K562 (cell line): Measurements from ENCODE around the gene SLC35G6. TPM values are rescaled to one million over a fixed set of nuclear protein-coding genes. Genes with fewer than 3 reads are reported as not detected.

ENCODE experiments used
- ATAC-seq: fragments of 200-7000 bp; cut with Tn5 transposase; 3 replicates; pipeline ENCODE4 v1.9.1; 2020; ENCODE audit warnings: moderate library complexity
- BruUV-seq: library from RNA; stranded (reverse); fragments of 400-500 nt; replicated peaks from 2 replicates; lab custom pipeline; 2021; lab: Mats Ljungman, UMichigan
- CTCF ChIA-PET: fragments of 300-600 bp; formaldehyde crosslinking; extraction: SDS; loops from one replicate; lab custom pipeline; 2021; ENCODE audit warnings: low intra/inter-chr PET ratio; lab: Yijun Ruan, JAX
- POLR2A ChIA-PET: fragments of 300-600, 350-650 bp; sonication (Branson Sonifier 250); formaldehyde crosslinking; extraction: SDS; loops from one replicate; lab custom pipeline; 2021; ENCODE audit warnings: antibody characterized with exemption, inconsistent platforms; lab: Yijun Ruan, JAX
- DNase-seq, 4 experiments: peaks; one replicate each; pipeline versions ENCODE4 v3.0.0 to v3.0.0-alpha.2; 2011 to 2018; ENCODE audit warnings: low spot score in 3 of 4, mixed read lengths in 3 of 4; ENCODE audit errors: extremely low read depth in 1 of 4
- FAIRE-seq: peaks from 2 replicates; lab custom pipeline; 2011; peaks lifted over from hg19 to GRCh38; lab: Jason Lieb, UNC
- H2AFZ ChIP-seq: 2 replicates; pipeline ENCODE4 v1.6.0; 2011; ENCODE audit warnings: low read depth, low read length, control low read depth, inconsistent platforms
- H3K27ac ChIP-seq: fragments of 200-600 bp; 3 replicates; pipeline ENCODE4 v1.8.0; 2011; ENCODE audit warnings: low read depth, mild to moderate bottlenecking, control low read depth, inconsistent platforms, low read length, moderate library complexity, mixed read lengths; ENCODE audit errors: extremely low read depth
- H3K27me3 ChIP-seq, 2 experiments: fragments of 300-600 bp in 1 of 2; 2 replicates in 1 of 2; 3 replicates in 1 of 2; pipeline versions ENCODE4 v1.6.0 to v1.8.0; 2011; ENCODE audit warnings: inconsistent platforms in 2 of 2, low read length in 2 of 2, mild to moderate bottlenecking in 1 of 2, mixed read lengths in 1 of 2, moderate library complexity in 1 of 2; ENCODE audit not compliant: control insufficient read depth in 2 of 2, insufficient read depth in 2 of 2
- H3K36me3 ChIP-seq: fragments of 300-600 bp; 3 replicates; pipeline ENCODE4 v1.8.0; 2011; ENCODE audit warnings: mild to moderate bottlenecking, low read length, inconsistent platforms; ENCODE audit not compliant: control insufficient read depth, insufficient read depth
- H3K4me1 ChIP-seq, 2 experiments: fragments of 200-600 bp in 1 of 2; replicated peaks in 1 of 2; 2 replicates in 1 of 2; 3 replicates in 1 of 2; pipeline versions ENCODE4 v1.5.1 to v1.8.0; 2011; ENCODE audit warnings: inconsistent platforms in 2 of 2, low read length in 2 of 2, mild to moderate bottlenecking in 1 of 2, mixed read lengths in 1 of 2, moderate library complexity in 1 of 2; ENCODE audit not compliant: control insufficient read depth in 2 of 2, insufficient read depth in 2 of 2
- H3K4me2 ChIP-seq: 2 replicates; pipeline ENCODE4 v1.6.1; 2011; ENCODE audit warnings: low read length, control low read depth, inconsistent platforms, mixed read lengths; ENCODE audit not compliant: insufficient read depth
- H3K4me3 ChIP-seq: fragments of 200-600 bp; sonication (generic), shearing (Covaris generic); 2 replicates; pipeline ENCODE4 v1.5.1; 2016; ENCODE audit warnings: control low read depth, inconsistent platforms
- H3K79me2 ChIP-seq: fragments of 200-600 bp; 3 replicates; pipeline ENCODE4 v1.8.0; 2011; ENCODE audit warnings: low read length, inconsistent platforms; ENCODE audit not compliant: control insufficient read depth, insufficient read depth
- H3K9ac ChIP-seq, 2 experiments: 2 replicates each; pipeline versions ENCODE4 v1.6.0 to v1.6.1; 2011; ENCODE audit warnings: low read depth in 2 of 2, low read length in 2 of 2, control low read depth in 1 of 2, inconsistent platforms in 1 of 2, mild to moderate bottlenecking in 1 of 2, mixed read lengths in 1 of 2; ENCODE audit not compliant: insufficient read depth in 1 of 2
- H3K9me1 ChIP-seq: one replicate; pipeline ENCODE4 v1.6.0; 2011; ENCODE audit warnings: inconsistent platforms, mild to moderate bottlenecking, low read length, moderate library complexity; ENCODE audit not compliant: control insufficient read depth, insufficient read depth
- H3K9me3 ChIP-seq: replicated peaks from 2 replicates; pipeline ENCODE4 v1.5.1; 2011; ENCODE audit warnings: low read depth, low read length, inconsistent platforms; ENCODE audit not compliant: control insufficient read depth, insufficient read depth
- H4K20me1 ChIP-seq: replicated peaks from 2 replicates; pipeline ENCODE4 v1.6.1; 2011; ENCODE audit warnings: low read length, inconsistent platforms, mixed read lengths; ENCODE audit not compliant: control insufficient read depth, insufficient read depth
- NFE2L1 ChIP-seq: fragments of 450-650 bp; IDR thresholded peaks from 2 replicates; pipeline ENCODE4 v1.6.1; 2016; ENCODE audit warnings: missing genetic modification characterization, low read depth, mild to moderate bottlenecking, missing compliant biosample characterization, moderate library complexity, borderline replicate concordance
- NFRKB ChIP-seq: fragments of 450-650 bp; IDR thresholded peaks from 2 replicates; pipeline ENCODE4 v1.6.1; 2016; ENCODE audit warnings: low read depth
- POLR2A ChIP-seq: fragments of 450-650 bp; conservative IDR thresholded peaks from 2 replicates; pipeline ENCODE4 v1.6.1; 2016
- POLR2AphosphoS2 ChIP-seq: IDR thresholded peaks from 2 replicates; pipeline ENCODE4 v1.6.1; 2012; ENCODE audit warnings: low read length, improper control_type of control experiment
- ZC3H11A ChIP-seq: IDR thresholded peaks from 2 replicates; pipeline ENCODE4 v1.6.1; 2012; ENCODE audit warnings: low read depth, low read length, improper control_type of control experiment
- ZNF3 ChIP-seq: fragments of 250-450 bp; sonication (Bioruptor Pico); IDR thresholded peaks from 2 replicates; pipeline ENCODE4 v1.5.0; 2021; ENCODE audit warnings: mild to moderate bottlenecking, moderate library complexity
- ZNF407 ChIP-seq: fragments of 450-650 bp; IDR thresholded peaks from 2 replicates; pipeline ENCODE4 v1.6.1; 2016; ENCODE audit warnings: low read depth
- ZSCAN29 ChIP-seq: fragments of 450-650 bp; IDR thresholded peaks from 2 replicates; pipeline ENCODE4 v1.6.1; 2017
- WGBS: fragments of 100-300 bp; shearing (Covaris generic); methylation state at CpG from one replicate; pipeline ENCODE4 v1.1.6; 2016; ENCODE audit warnings: low coverage, mixed read lengths; ENCODE audit not compliant: insufficient coverage; ENCODE audit errors: missing lambda C conversion rate; 5-methylcytosine and 5-hydroxymethylcytosine counted together
- in situ Hi-C: fragments of 300-500 bp; cut with MboI; formaldehyde crosslinking; loops from 4 replicates; pipeline ENCODE4 v1.15.0; 2018; ENCODE audit warnings: inconsistent platforms, mixed read lengths
- intact Hi-C: fragments of 100-400 bp; cut with micrococcal nuclease; formaldehyde crosslinking; loops from 2 replicates; pipeline ENCODE4 v1.14.2; 2022
- polyA plus RNA-seq, 8 experiments: library from polyadenylated mRNA; depleted of rRNA in 4 of 8; stranded (reverse) in 5 of 8; unstranded in 3 of 8; fragments of >200 nt; fragmentation: Nextera tagmentation in 2 of 8; fragmentation: Illumina TruSeq in 1 of 8; extraction: Ambion mirVana in 2 of 8; extraction: Trizol in 1 of 8; gene quantifications; 2 replicates each; pipeline versions ENCODE4 v1.2.1 to v1.2.3, GENCODE V29; 2011 to 2014; ENCODE audit warnings: inconsistent platforms in 1 of 8, missing spikeins in 1 of 8
- total RNA-seq, 7 experiments: library from RNA; depleted of rRNA in 6 of 7; stranded (reverse); fragments of >200 nt in 6 of 7; fragmentation: Illumina TruSeq in 2 of 7; extraction: Trizol in 2 of 7; gene quantifications; 2 replicates each; pipeline versions ENCODE4 v1.2.1 to v1.2.3, GENCODE V29; 2011 to 2021; ENCODE audit warnings: low replicate concordance in 1 of 7

SLC35G6 gene
- total and polyA plus RNA-seq, 9 of the 15 experiments (the other 6 are each of a cell fraction or from before 2014, with no cell fraction given), result not detected

GRCh38 chr17:7502171-7502847 is 21.1 kb downstream of the SLC35G6 start:
- no peak overlapping the region for H3K4me2 ChIP-seq
- ChIA-PET POLR2A (interaction anchor here (0.7 to 1.3 kb wide), 3 partner anchors 9 to 32 kb away, joined by 4 to 6 read pairs (median 6); no protein-coding TSS in a partner anchor), CTCF (no interaction called here)
- ATAC-seq (no peak; the same call in 2 of the 3 replicates), DNase-seq (peak in 1 of 4 experiments; percentile 9), FAIRE-seq (no peak)
- no peaks in the 10 kb centered on the region for H3K9me1 ChIP-seq
- no peaks in the 10 kb centered on the region for H4K20me1 ChIP-seq
- no TSS peak for BruUV-seq
- WGBS, result 91% methylated on average over 20 of the region's 20 CpGs
- H3K27ac ChIP-seq, result no peak overlapping the region
- no peaks in the 10 kb centered on the region for H3K4me1 ChIP-seq
- H3K9me3 ChIP-seq, result no peaks in the 10 kb centered on the region
- no peak for TF ChIP-seq ZNF3 (CRISPR knock-in tag)
- no peak for TF ChIP-seq POLR2AphosphoS2
- no peak for TF ChIP-seq ZC3H11A
- no peak for TF ChIP-seq NFRKB
- no peak for TF ChIP-seq POLR2A
- no peak for TF ChIP-seq ZNF407
- no peak for TF ChIP-seq ZSCAN29
- no peak for TF ChIP-seq NFE2L1
- no peak overlapping the region for H3K4me3 ChIP-seq
- H3K79me2 ChIP-seq, result no peaks in the 10 kb centered on the region
- intact Hi-C loops (loop anchor here (5.0 kb wide), 1 partner anchor 145 kb away; the partner anchor contains the start of gene TMEM95), in situ Hi-C loops (no loop called here)
- no peaks in the 10 kb centered on the region for H3K27me3 ChIP-seq
- H3K9ac ChIP-seq, result no peak overlapping the region
- H2AFZ ChIP-seq, result no peak overlapping the region
- H3K36me3 ChIP-seq, result peaks cover 88% of the 10 kb centered on the region; the same call in 2 of the 3 replicates
